HepG2 (cell line): ENCODE data around the gene DNPH1. TPM values are rescaled to one million over a fixed set of nuclear protein-coding genes. Genes with fewer than 3 reads are reported as not detected.
A peak's percentile ranks its signal among the peaks of the same experiment; 100 is the strongest.

ENCODE experiments used
- ATAC-seq: fragments of 200-7000 bp; cut with Tn5 transposase; 3 replicates; pipeline ENCODE4 v1.9.1; 2020; ENCODE audit warnings: mild to moderate bottlenecking, moderate library complexity
- BruUV-seq: library from RNA; stranded (reverse); fragments of 400-500 nt; replicated peaks from 2 replicates; lab custom pipeline; 2021; lab: Mats Ljungman, UMichigan
- CTCF ChIA-PET: fragments of 300-600 bp; formaldehyde crosslinking; extraction: SDS; loops from one replicate; lab custom pipeline; 2021; ENCODE audit warnings: low total read pairs, inconsistent platforms, low intra/inter-chr PET ratio; lab: Yijun Ruan, JAX
- POLR2A ChIA-PET: fragments of 350-600 bp; sonication (Branson Sonifier 250); formaldehyde crosslinking; loops from one replicate; lab custom pipeline; 2020; ENCODE audit warnings: antibody characterized with exemption, inconsistent platforms; lab: Yijun Ruan, JAX
- DNase-seq: peaks from one replicate; pipeline ENCODE4 v3.0.0-alpha.2; 2015; ENCODE audit warnings: low spot score
- FAIRE-seq: peaks from 3 replicates; lab custom pipeline; 2011; peaks lifted over from hg19 to GRCh38; lab: Jason Lieb, UNC
- H2AFZ ChIP-seq: one replicate; pipeline ENCODE4 v1.6.1; 2011; ENCODE audit warnings: low read length, inconsistent platforms
- H3K27ac ChIP-seq: fragments of 300-600 bp; 3 replicates; pipeline ENCODE4 v1.8.0; 2011; ENCODE audit warnings: mixed run types, mild to moderate bottlenecking, mixed read lengths, low read length, inconsistent platforms; ENCODE audit not compliant: insufficient read depth; ENCODE audit errors: extremely low read length
- H3K27me3 ChIP-seq, 2 experiments: fragments of 200-600 bp in 1 of 2; 2 replicates in 1 of 2; 3 replicates in 1 of 2; pipeline versions ENCODE4 v1.6.0 to v1.8.0; 2011; ENCODE audit warnings: low read length in 2 of 2, mild to moderate bottlenecking in 2 of 2, moderate library complexity in 2 of 2, inconsistent platforms in 1 of 2; ENCODE audit not compliant: insufficient read depth in 2 of 2, control insufficient read depth in 1 of 2
- H3K36me3 ChIP-seq, 2 experiments: fragments of 200-600 bp in 1 of 2; replicated peaks in 1 of 2; 2 replicates in 1 of 2; 3 replicates in 1 of 2; pipeline versions ENCODE4 v1.5.1 to v1.8.0; 2011; ENCODE audit warnings: low read length in 2 of 2, inconsistent platforms in 1 of 2; ENCODE audit not compliant: insufficient read depth in 2 of 2, control insufficient read depth in 1 of 2
- H3K4me1 ChIP-seq: 2 replicates; pipeline ENCODE4 v1.5.1; 2012; ENCODE audit warnings: low read length, inconsistent platforms; ENCODE audit not compliant: insufficient read depth
- H3K4me2 ChIP-seq: 2 replicates; pipeline ENCODE4 v1.6.0; 2011; ENCODE audit warnings: low read depth, low read length, inconsistent platforms
- H3K4me3 ChIP-seq, 3 experiments: fragments of 200-600 bp in 1 of 3; sonication (generic), shearing (Covaris generic) in 1 of 3; replicated peaks in 1 of 3; 2 replicates each; pipeline ENCODE4 v1.5.1; 2011 to 2016; ENCODE audit warnings: low read length in 3 of 3, inconsistent platforms in 2 of 3, low read depth in 2 of 3, mild to moderate bottlenecking in 2 of 3, control low read depth in 1 of 3, mixed read lengths in 1 of 3; ENCODE audit not compliant: insufficient read depth in 1 of 3
- H3K79me2 ChIP-seq: one replicate; pipeline ENCODE4 v1.6.1; 2011; ENCODE audit warnings: low read length, inconsistent platforms; ENCODE audit not compliant: insufficient read depth
- H3K9ac ChIP-seq: 2 replicates; pipeline ENCODE4 v1.6.0; 2011; ENCODE audit warnings: mild to moderate bottlenecking, low read depth, low read length, inconsistent platforms; ENCODE audit not compliant: insufficient read depth
- H3K9me3 ChIP-seq: 2 replicates; pipeline ENCODE4 v1.5.1; 2012; ENCODE audit warnings: mild to moderate bottlenecking, low read length
- H4K20me1 ChIP-seq: 2 replicates; pipeline ENCODE4 v1.6.0; 2011; ENCODE audit warnings: inconsistent platforms, mild to moderate bottlenecking, low read length, moderate library complexity; ENCODE audit not compliant: insufficient read depth
- ARNTL ChIP-seq: sonication (generic); formaldehyde crosslinking; IDR thresholded peaks from 2 replicates; pipeline ENCODE4 v1.4.0; 2020; ENCODE audit warnings: mild to moderate bottlenecking, missing genetic modification reagents
- CHD2 ChIP-seq: IDR thresholded peaks from 2 replicates; pipeline ENCODE4 v1.6.1; 2011; ENCODE audit warnings: low read depth, low read length, improper control_type of control experiment
- GATA4 ChIP-seq: sonication (generic); IDR thresholded peaks from 2 replicates; pipeline ENCODE4 v1.6.1; 2016; ENCODE audit warnings: antibody characterized with exemption, low read depth, borderline replicate concordance
- HNRNPL ChIP-seq: fragments of 200-400 bp; formaldehyde crosslinking; IDR thresholded peaks from 2 replicates; pipeline ENCODE4 v1.6.1; 2017; ENCODE audit warnings: mild to moderate bottlenecking, low read depth, low read length
- MAZ ChIP-seq, 2 experiments: sonication (generic) in 1 of 2; formaldehyde crosslinking in 1 of 2; IDR thresholded peaks; 2 replicates each; pipeline versions ENCODE4 v1.5.0 to v1.6.1; 2012 to 2020; ENCODE audit warnings: low read depth in 2 of 2, mild to moderate bottlenecking in 2 of 2, borderline replicate concordance in 1 of 2, improper control_type of control experiment in 1 of 2, low read length in 1 of 2, missing genetic modification reagents in 1 of 2, moderate library complexity in 1 of 2
- NBN ChIP-seq: fragments of 450-650 bp; conservative IDR thresholded peaks from 2 replicates; pipeline ENCODE4 v1.6.1; 2017
- PITX1 ChIP-seq: sonication (generic); formaldehyde crosslinking; IDR thresholded peaks from 2 replicates; pipeline ENCODE4 v1.5.1; 2020; ENCODE audit warnings: mild to moderate bottlenecking, missing genetic modification reagents
- POLR2AphosphoS2 ChIP-seq: IDR thresholded peaks from 2 replicates; pipeline ENCODE4 v1.6.1; 2011; ENCODE audit warnings: low read depth, low read length, improper control_type of control experiment
- RBM22 ChIP-seq: fragments of 200-400 bp; formaldehyde crosslinking; optimal IDR thresholded peaks from 2 replicates; pipeline ENCODE3; 2017; ENCODE audit warnings: mild to moderate bottlenecking, low read length, moderate library complexity
- SP5 ChIP-seq: IDR thresholded peaks from 2 replicates; pipeline ENCODE4 v1.6.1; 2016; ENCODE audit warnings: low read depth, borderline replicate concordance
- TAF1 ChIP-seq: sonication (generic); formaldehyde crosslinking; IDR thresholded peaks from 2 replicates; pipeline ENCODE4 v1.4.0; 2020; ENCODE audit warnings: missing genetic modification reagents
- ZNF30 ChIP-seq: sonication (generic); formaldehyde crosslinking; IDR thresholded peaks from 2 replicates; pipeline ENCODE4 v1.5.0; 2020; ENCODE audit warnings: mild to moderate bottlenecking, missing genetic modification reagents
- ZNF563 ChIP-seq: sonication (generic); formaldehyde crosslinking; IDR thresholded peaks from 2 replicates; pipeline ENCODE4 v1.8.0; 2022; ENCODE audit warnings: mild to moderate bottlenecking, moderate library complexity, missing genetic modification reagents
- WGBS: methylation state at CpG from one replicate; pipeline ENCODE4 v1.1.6; 2017; ENCODE audit warnings: low lambda C conversion rate; 5-methylcytosine and 5-hydroxymethylcytosine counted together
- in situ Hi-C: cut with HindIII; loops from 2 replicates; pipeline ENCODE4 v1.10.0; 2017; ENCODE audit warnings: low pct_unique_long_range_greater_than_20kb; ENCODE audit not compliant: extremely low pct_ligation_motif_present
- intact Hi-C: fragments of 100-400 bp; cut with micrococcal nuclease; formaldehyde crosslinking; loops from one replicate; pipeline ENCODE4 v1.10.0; 2022; ENCODE audit not compliant: unreplicated experiment
- polyA plus RNA-seq, 8 experiments: library from polyadenylated mRNA; depleted of rRNA in 3 of 8; stranded (reverse) in 7 of 8; unstranded in 1 of 8; fragments of >200 nt; fragmentation: Illumina TruSeq in 4 of 8; extraction: Trizol in 4 of 8; gene quantifications; 2 replicates each; pipeline versions ENCODE4 v1.2.1 to v1.2.3, GENCODE V29; 2011 to 2016; ENCODE audit warnings: low read depth in 4 of 8, missing spikeins in 1 of 8, mixed read lengths in 1 of 8; ENCODE audit not compliant: insufficient read depth in 1 of 8
- total RNA-seq, 5 experiments: library from RNA; depleted of rRNA; stranded (reverse); fragments of >200 nt; fragmentation: Illumina TruSeq; extraction: Trizol; gene quantifications; 2 replicates each; pipeline ENCODE4 v1.2.3, GENCODE V29; 2016; ENCODE audit warnings: low read depth in 1 of 5
- TF ChIP-seq, protein P1 (sequence below): sonication (generic); formaldehyde crosslinking; IDR thresholded peaks from one replicate; pipeline ENCODE4 v1.5.1; 2020; ENCODE audit warnings: mild to moderate bottlenecking, missing genetic modification reagents; ENCODE audit errors: not compliant biosample characterization

DNPH1 gene
- total and polyA plus RNA-seq, 2 of the 13 experiments (the other 11 are each of a cell fraction or from before 2014, with no cell fraction given): 56.5 to 75.1 TPM

DNA sequence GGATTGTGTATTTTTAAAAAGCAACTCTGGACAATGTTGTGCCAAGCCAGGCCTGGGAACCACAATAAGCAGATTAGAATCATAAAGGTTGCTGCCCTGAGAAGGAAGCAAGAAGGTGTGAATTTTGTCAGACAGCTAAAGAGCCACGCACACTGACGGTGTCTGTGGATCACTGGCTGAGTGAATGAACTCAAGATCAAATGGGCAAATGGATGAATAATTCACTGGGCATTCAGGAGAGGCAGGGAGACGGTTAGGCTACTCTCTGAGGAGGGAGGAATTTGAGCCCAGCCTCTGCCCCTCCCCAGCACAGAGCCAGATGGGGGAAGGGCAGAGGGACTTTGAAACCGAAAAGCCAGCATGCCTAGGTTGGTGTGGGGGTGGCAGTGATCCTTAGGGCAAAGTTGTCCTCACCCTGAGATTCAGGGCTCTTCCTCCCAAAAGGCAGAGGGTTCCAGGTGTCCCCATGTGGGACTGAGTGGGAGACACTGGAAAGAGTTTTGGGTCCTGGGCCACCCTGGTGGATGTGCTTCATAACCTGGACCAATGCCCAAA is 49.3 kb upstream of the DNPH1 start:
- Histone ChIP-seq H4K20me1 (no peaks in the 10 kb centered on the region), H3K4me3 (peak overlapping the region in 2 of 3 experiments; percentile 40 to 86; a peak in 1 of 6 replicates), H3K4me1 (peaks cover 91% of the 10 kb centered on the region), H3K79me2 (peaks cover 7% of the 10 kb centered on the region), H3K9me3 (no peaks in the 10 kb centered on the region), H3K4me2 (peak overlapping the region; percentile 88), H3K27ac (peak overlapping the region; percentile 94), H3K36me3 (no peaks in the 10 kb centered on the region), H2AFZ (no peak overlapping the region), H3K27me3 (no peaks in the 10 kb centered on the region), H3K9ac (peak overlapping the region; percentile 97)
- in situ Hi-C loops: no loop called here
- peak; percentile 81 for DNase-seq
- peak; percentile 8 for ATAC-seq
- 0% methylated on average over 4 of the region's 4 CpGs for WGBS
- ChIA-PET CTCF (no interaction called here), POLR2A (interaction anchor here (0.7 to 20.0 kb wide), 8 partner anchors 11 to 158 kb away, joined by 3 to 314 read pairs (median 6); partner anchors contain the start of genes DNPH1 and SLC22A7)
- BruUV-seq: TSS peak; percentile 78
- intact Hi-C loops: no loop called here
- FAIRE-seq: peak; percentile 92
- peak; percentile 87; the same call in 1 of the 2 replicates for TF ChIP-seq SP5
- no peak for TF ChIP-seq POLR2AphosphoS2
- TF ChIP-seq CHD2: peak; percentile 69
- 0 out of 2 replicates have a peak, but pooled peaks have one; percentile 24 for TF ChIP-seq ARNTL (CRISPR knock-in tag)
- peak; percentile 18; the same call in 1 of the 2 replicates for TF ChIP-seq ZNF563 (CRISPR knock-in tag)
- TF ChIP-seq TAF1 (CRISPR knock-in tag): peak; percentile 30
- TF ChIP-seq HNRNPL: peak; percentile 90
- TF ChIP-seq, protein P1, sequence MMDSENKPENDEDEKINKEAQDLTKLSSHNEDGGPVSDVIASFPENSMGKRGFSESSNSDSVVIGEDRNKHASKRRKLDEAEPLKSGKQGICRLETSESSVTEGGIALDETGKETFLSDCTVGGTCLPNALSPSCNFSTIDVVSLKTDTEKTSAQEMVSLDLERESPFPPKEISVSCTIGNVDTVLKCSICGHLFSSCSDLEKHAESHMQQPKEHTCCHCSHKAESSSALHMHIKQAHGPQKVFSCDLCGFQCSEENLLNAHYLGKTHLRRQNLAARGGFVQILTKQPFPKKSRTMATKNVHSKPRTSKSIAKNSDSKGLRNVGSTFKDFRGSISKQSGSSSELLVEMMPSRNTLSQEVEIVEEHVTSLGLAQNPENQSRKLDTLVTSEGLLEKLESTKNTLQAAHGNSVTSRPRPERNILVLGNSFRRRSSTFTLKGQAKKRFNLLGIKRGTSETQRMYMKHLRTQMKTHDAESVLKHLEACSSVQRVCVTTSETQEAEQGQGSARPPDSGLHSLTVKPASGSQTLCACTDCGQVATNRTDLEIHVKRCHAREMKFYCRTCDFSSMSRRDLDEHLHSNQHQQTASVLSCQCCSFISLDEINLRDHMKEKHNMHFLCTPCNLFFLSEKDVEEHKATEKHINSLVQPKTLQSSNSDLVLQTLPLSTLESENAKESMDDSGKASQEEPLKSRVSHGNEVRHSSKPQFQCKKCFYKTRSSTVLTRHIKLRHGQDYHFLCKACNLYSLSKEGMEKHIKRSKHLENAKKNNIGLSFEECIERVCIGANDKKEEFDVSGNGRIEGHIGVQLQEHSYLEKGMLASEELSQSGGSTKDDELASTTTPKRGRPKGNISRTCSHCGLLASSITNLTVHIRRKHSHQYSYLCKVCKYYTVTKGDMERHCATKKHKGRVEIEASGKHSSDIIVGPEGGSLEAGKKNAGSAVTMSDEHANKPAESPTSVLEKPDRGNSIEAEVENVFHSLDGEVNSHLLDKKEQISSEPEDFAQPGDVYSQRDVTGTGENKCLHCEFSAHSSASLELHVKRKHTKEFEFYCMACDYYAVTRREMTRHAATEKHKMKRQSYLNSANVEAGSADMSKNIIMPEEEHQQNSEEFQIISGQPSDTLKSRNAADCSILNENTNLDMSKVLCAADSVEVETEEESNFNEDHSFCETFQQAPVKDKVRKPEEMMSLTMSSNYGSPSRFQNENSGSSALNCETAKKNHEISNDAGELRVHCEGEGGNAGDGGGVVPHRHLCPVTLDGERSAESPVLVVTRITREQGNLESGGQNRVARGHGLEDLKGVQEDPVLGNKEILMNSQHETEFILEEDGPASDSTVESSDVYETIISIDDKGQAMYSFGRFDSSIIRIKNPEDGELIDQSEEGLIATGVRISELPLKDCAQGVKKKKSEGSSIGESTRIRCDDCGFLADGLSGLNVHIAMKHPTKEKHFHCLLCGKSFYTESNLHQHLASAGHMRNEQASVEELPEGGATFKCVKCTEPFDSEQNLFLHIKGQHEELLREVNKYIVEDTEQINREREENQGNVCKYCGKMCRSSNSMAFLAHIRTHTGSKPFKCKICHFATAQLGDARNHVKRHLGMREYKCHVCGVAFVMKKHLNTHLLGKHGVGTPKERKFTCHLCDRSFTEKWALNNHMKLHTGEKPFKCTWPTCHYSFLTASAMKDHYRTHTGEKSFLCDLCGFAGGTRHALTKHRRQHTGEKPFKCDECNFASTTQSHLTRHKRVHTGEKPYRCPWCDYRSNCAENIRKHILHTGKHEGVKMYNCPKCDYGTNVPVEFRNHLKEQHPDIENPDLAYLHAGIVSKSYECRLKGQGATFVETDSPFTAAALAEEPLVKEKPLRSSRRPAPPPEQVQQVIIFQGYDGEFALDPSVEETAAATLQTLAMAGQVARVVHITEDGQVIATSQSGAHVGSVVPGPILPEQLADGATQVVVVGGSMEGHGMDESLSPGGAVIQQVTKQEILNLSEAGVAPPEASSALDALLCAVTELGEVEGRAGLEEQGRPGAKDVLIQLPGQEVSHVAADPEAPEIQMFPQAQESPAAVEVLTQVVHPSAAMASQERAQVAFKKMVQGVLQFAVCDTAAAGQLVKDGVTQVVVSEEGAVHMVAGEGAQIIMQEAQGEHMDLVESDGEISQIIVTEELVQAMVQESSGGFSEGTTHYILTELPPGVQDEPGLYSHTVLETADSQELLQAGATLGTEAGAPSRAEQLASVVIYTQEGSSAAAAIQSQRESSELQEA (CRISPR knock-in tag): no peak
- no peak; the same call in 1 of the 2 replicates for TF ChIP-seq GATA4
- TF ChIP-seq ZNF30: no peak
- TF ChIP-seq RBM22: no peak
- no peak for TF ChIP-seq MAZ (IDR thresholded peaks at IDR 0.05; ENCODE audit: borderline replicate concordance, low read depth, low read length)
- TF ChIP-seq MAZ (CRISPR knock-in tag; IDR thresholded peaks at IDR 0.05; ENCODE audit: low read depth): peak; percentile 10
- no peak for TF ChIP-seq NBN
- TF ChIP-seq PITX1 (CRISPR knock-in tag): peak; percentile 83
